HEK293 (cell line): Measurements from ENCODE around the gene RTN1.

Experiments used
- CTCF ChIA-PET: fragments of 350-600 bp; formaldehyde crosslinking; extraction: SDS; loops from one replicate; lab custom pipeline; 2021; ENCODE audit warnings: antibody characterized with exemption; lab: Yijun Ruan, JAX
- POLR2A ChIA-PET: fragments of 300-600 bp; formaldehyde crosslinking; extraction: SDS; loops from one replicate; lab custom pipeline; 2020; ENCODE audit warnings: antibody characterized with exemption, inconsistent platforms; lab: Yijun Ruan, JAX
- H3K27ac ChIP-seq: fragments of 200-500 bp; sonication (Bioruptor generic); 2 replicates; pipeline ENCODE4 v1.5.1; 2014; ENCODE audit warnings: low read depth, low read length, control low read depth, inconsistent platforms; ENCODE audit errors: extremely low read depth
- H3K36me3 ChIP-seq, 2 experiments: fragments of 200-500 bp in 1 of 2; sonication (Bioruptor generic) in 1 of 2; 1 replicate in 1 of 2; 2 replicates in 1 of 2; pipeline ENCODE4 v1.5.1; 2014 to 2017; ENCODE audit warnings: inconsistent platforms in 2 of 2, low read length in 2 of 2; ENCODE audit not compliant: control insufficient read depth in 2 of 2, insufficient read depth in 1 of 2
- H3K4me1 ChIP-seq: fragments of 200-500 bp; sonication (Bioruptor generic); 2 replicates; pipeline ENCODE4 v1.5.1; 2014; ENCODE audit warnings: mild to moderate bottlenecking, low read length, inconsistent platforms; ENCODE audit not compliant: control insufficient read depth, insufficient read depth
- H3K4me3 ChIP-seq: 2 replicates; pipeline ENCODE4 v1.5.1; 2011; ENCODE audit warnings: low read depth, mild to moderate bottlenecking, control low read depth, low read length, moderate library complexity
- H3K9me3 ChIP-seq: fragments of 200-500 bp; sonication (Bioruptor generic); 2 replicates; pipeline ENCODE4 v1.5.1; 2014; ENCODE audit warnings: low read depth, low read length, inconsistent platforms; ENCODE audit not compliant: control insufficient read depth, insufficient read depth
- MZF1 ChIP-seq: fragments of 450-650 bp; formaldehyde crosslinking; IDR thresholded peaks from 2 replicates; pipeline ENCODE4 v1.5.1; 2017; ENCODE audit warnings: missing biosample characterization, missing genetic modification characterization, borderline replicate concordance
- ZNF174 ChIP-seq: fragments of 450-650 bp; formaldehyde crosslinking; IDR thresholded peaks from 2 replicates; pipeline ENCODE4 v1.5.0; 2017; ENCODE audit warnings: missing biosample characterization, mild to moderate bottlenecking, missing genetic modification characterization
- ZNF239 ChIP-seq: fragments of 450-650 bp; formaldehyde crosslinking; IDR thresholded peaks from 2 replicates; pipeline ENCODE4 v1.5.1; 2016; ENCODE audit warnings: missing biosample characterization, missing genetic modification characterization
- ZNF280D ChIP-seq: fragments of 450-650 bp; formaldehyde crosslinking; IDR thresholded peaks from 2 replicates; pipeline ENCODE4 v1.5.1; 2016; ENCODE audit warnings: missing biosample characterization, missing genetic modification characterization
- ZNF555 ChIP-seq: fragments of 450-650 bp; formaldehyde crosslinking; conservative IDR thresholded peaks from 2 replicates; pipeline ENCODE4 v1.5.1; 2017; ENCODE audit warnings: missing biosample characterization, mild to moderate bottlenecking, missing genetic modification characterization, inconsistent platforms
- ZNF623 ChIP-seq: fragments of 450-650 bp; formaldehyde crosslinking; IDR thresholded peaks from 2 replicates; pipeline ENCODE4 v1.5.1; 2016; ENCODE audit warnings: missing biosample characterization, missing genetic modification characterization
- ZNF660 ChIP-seq: fragments of 450-650 bp; IDR thresholded peaks from 2 replicates; pipeline ENCODE4 v1.5.1; 2018; ENCODE audit warnings: missing biosample characterization, mild to moderate bottlenecking, missing genetic modification characterization
- ZNF701 ChIP-seq: fragments of 450-650 bp; formaldehyde crosslinking; IDR thresholded peaks from 2 replicates; pipeline ENCODE4 v1.5.1; 2016; ENCODE audit warnings: missing biosample characterization, missing genetic modification characterization
- ZNF768 ChIP-seq: fragments of 450-650 bp; formaldehyde crosslinking; IDR thresholded peaks from 2 replicates; pipeline ENCODE4 v1.5.1; 2018; ENCODE audit warnings: missing biosample characterization, mild to moderate bottlenecking, missing genetic modification characterization
- ZNF785 ChIP-seq: fragments of 450-650 bp; formaldehyde crosslinking; IDR thresholded peaks from 2 replicates; pipeline ENCODE4 v1.5.1; 2016; ENCODE audit warnings: missing biosample characterization, missing genetic modification characterization
- TF ChIP-seq, protein P1 (sequence below): fragments of 450-650 bp; formaldehyde crosslinking; IDR thresholded peaks from 2 replicates; pipeline ENCODE4 v1.5.1; 2016; ENCODE audit warnings: missing biosample characterization, missing genetic modification characterization
- TF ChIP-seq, protein P2 (sequence below): fragments of 450-650 bp; formaldehyde crosslinking; optimal IDR thresholded peaks from 2 replicates; pipeline ENCODE3; 2016; ENCODE audit warnings: missing biosample characterization, mild to moderate bottlenecking, missing genetic modification characterization
- TF ChIP-seq, protein P3 (sequence below): fragments of 450-650 bp; formaldehyde crosslinking; IDR thresholded peaks from 2 replicates; pipeline ENCODE4 v1.5.1; 2016; ENCODE audit warnings: missing biosample characterization, missing genetic modification characterization, low read depth
- TF ChIP-seq, protein P4 (sequence below): fragments of 450-650 bp; formaldehyde crosslinking; IDR thresholded peaks from 2 replicates; pipeline ENCODE4 v1.5.1; 2016; ENCODE audit warnings: missing biosample characterization, missing genetic modification characterization

RTN1 gene

GRCh38 chr14:59777006-59777579 lies 93.5 kb downstream of the RTN1 start:
- CTCF ChIA-PET = interaction anchor here (0.8 to 1.0 kb wide), 2 partner anchors 10 to 106 kb away, joined by 3 read pairs; no protein-coding TSS in a partner anchor
- H3K4me1 ChIP-seq = peaks cover 4% of the 10 kb centered on the region; the same call in 1 of the 2 replicates
- no peaks in the 10 kb centered on the region for H3K36me3 ChIP-seq
- TF ChIP-seq ZNF174 (tag by site-specific recombination) (no peak), ZNF768 (no peak), ZNF555 (tag by site-specific recombination) (no peak), ZNF280D (tag by site-specific recombination) (no peak), ZNF660 (tag by site-specific recombination) (no peak), ZNF623 (tag by site-specific recombination) (no peak), ZNF701 (no peak), MZF1 (tag by site-specific recombination) (no peak), ZNF239 (tag by site-specific recombination) (no peak), ZNF785 (tag by site-specific recombination) (no peak)
- TF ChIP-seq, protein P1, sequence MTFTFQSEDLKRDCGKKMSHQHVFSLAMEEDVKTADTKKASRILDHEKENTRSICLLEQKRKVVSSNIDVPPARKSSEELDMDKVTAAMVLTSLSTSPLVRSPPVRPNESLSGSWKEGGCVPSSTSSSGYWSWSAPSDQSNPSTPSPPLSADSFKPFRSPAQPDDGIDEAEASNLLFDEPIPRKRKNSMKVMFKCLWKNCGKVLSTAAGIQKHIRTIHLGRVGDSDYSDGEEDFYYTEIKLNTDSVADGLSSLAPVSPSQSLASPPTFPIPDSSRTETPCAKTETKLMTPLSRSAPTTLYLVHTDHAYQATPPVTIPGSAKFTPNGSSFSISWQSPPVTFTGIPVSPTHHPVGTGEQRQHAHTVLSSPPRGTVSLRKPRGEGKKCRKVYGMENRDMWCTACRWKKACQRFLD (tag by site-specific recombination) = no peak
- TF ChIP-seq, protein P2, sequence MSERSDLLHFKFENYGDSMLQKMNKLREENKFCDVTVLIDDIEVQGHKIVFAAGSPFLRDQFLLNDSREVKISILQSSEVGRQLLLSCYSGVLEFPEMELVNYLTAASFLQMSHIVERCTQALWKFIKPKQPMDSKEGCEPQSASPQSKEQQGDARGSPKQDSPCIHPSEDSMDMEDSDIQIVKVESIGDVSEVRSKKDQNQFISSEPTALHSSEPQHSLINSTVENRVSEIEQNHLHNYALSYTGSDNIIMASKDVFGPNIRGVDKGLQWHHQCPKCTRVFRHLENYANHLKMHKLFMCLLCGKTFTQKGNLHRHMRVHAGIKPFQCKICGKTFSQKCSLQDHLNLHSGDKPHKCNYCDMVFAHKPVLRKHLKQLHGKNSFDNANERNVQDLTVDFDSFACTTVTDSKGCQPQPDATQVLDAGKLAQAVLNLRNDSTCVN (tag by site-specific recombination) = no peak
- TF ChIP-seq, protein P3, sequence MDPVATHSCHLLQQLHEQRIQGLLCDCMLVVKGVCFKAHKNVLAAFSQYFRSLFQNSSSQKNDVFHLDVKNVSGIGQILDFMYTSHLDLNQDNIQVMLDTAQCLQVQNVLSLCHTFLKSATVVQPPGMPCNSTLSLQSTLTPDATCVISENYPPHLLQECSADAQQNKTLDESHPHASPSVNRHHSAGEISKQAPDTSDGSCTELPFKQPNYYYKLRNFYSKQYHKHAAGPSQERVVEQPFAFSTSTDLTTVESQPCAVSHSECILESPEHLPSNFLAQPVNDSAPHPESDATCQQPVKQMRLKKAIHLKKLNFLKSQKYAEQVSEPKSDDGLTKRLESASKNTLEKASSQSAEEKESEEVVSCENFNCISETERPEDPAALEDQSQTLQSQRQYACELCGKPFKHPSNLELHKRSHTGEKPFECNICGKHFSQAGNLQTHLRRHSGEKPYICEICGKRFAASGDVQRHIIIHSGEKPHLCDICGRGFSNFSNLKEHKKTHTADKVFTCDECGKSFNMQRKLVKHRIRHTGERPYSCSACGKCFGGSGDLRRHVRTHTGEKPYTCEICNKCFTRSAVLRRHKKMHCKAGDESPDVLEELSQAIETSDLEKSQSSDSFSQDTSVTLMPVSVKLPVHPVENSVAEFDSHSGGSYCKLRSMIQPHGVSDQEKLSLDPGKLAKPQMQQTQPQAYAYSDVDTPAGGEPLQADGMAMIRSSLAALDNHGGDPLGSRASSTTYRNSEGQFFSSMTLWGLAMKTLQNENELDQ (tag by site-specific recombination) = no peak
- TF ChIP-seq, protein P4, sequence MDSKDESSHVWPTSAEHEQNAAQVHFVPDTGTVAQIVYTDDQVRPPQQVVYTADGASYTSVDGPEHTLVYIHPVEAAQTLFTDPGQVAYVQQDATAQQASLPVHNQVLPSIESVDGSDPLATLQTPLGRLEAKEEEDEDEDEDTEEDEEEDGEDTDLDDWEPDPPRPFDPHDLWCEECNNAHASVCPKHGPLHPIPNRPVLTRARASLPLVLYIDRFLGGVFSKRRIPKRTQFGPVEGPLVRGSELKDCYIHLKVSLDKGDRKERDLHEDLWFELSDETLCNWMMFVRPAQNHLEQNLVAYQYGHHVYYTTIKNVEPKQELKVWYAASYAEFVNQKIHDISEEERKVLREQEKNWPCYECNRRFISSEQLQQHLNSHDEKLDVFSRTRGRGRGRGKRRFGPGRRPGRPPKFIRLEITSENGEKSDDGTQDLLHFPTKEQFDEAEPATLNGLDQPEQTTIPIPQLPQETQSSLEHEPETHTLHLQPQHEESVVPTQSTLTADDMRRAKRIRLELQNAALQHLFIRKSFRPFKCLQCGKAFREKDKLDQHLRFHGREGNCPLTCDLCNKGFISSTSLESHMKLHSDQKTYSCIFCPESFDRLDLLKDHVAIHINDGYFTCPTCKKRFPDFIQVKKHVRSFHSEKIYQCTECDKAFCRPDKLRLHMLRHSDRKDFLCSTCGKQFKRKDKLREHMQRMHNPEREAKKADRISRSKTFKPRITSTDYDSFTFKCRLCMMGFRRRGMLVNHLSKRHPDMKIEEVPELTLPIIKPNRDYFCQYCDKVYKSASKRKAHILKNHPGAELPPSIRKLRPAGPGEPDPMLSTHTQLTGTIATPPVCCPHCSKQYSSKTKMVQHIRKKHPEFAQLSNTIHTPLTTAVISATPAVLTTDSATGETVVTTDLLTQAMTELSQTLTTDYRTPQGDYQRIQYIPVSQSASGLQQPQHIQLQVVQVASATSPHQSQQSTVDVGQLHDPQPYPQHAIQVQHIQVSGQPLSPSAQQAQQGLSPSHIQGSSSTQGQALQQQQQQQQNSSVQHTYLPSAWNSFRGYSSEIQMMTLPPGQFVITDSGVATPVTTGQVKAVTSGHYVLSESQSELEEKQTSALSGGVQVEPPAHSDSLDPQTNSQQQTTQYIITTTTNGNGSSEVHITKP (tag by site-specific recombination) = no peak
- H3K9me3 ChIP-seq = no peaks in the 10 kb centered on the region
- POLR2A ChIA-PET = no interaction called here
- H3K27ac ChIP-seq = no peak overlapping the region
- H3K4me3 ChIP-seq = no peak overlapping the region
